HUDEP-2 (cell line): ENCODE data around the gene INPP4A.
"Not testable (repeated sequence)": the region's sequence is repeated elsewhere in the genome, so short reads cannot be mapped to it uniquely, and the experiment has no call there.

ENCODE experiments used
- DNase-seq, 76 experiments: peaks; one replicate each; lab custom pipeline; 2025; ENCODE audit not compliant: unreplicated experiment in 76 of 76; lab: John Stamatoyannopoulos, UW

INPP4A gene

DNA sequence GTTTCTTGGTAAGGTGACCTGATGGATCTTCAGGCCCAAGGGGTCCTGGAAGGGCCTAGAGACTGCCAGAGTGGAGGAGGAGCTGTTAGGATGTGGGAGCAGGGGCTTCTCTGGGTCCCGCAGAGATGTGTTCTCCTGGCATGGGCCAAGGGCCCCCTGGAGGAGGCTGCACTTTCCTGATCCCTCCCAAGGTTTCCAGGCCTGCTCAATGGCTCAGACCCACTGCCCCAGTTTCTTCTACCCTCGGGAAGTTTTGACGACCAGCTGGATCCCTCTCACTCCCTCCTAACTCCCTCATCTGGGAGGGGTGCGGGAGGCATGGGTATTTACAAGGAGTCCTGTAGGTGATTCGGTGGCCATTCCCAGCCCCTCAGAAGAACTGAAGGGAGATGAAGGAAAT lies 127.6 kb downstream of the INPP4A start:
- DNase-seq: no peak

DNA sequence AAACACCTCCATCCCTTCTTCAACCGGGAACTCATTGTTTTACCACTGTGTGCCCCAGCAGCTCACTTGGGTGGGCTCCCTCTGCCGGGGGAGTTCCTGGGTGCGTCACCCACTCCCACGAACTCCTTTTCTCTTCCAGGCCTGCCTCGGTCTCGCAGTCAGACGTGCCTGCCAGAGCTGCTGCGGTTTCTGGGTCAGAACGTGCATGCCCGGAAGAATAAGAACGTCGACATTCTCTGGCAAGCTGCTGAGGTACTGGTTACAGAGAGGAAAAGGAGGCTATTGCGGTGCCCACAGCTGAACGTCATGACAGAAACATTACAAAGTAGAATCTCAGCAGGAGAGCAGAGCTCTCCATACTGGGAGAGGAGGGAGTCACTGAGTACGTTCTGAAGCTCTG lies 128.0 kb downstream of the INPP4A start:
- DNase-seq: no peak

DNA sequence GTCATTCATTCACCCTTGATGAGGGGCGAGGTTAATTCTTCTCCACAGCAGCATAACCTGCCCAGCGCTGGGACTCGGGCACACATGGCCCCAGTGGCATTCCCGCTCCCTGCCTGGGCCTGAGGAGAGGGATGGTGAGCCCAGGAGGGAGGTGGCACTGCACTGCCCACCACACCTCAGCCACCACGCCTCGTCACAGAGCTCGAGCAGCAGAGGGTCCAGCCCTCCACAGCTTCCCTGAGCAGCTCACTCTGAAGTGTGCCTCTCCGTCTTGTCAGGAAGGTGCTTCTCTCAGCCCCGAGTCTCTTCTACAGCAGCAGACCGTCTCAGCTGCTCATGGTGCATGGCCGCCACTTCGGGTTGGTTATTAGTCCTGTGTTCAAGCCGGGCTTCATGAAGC lies 128.8 kb downstream of the INPP4A start:
- DNase-seq: no peak

DNA sequence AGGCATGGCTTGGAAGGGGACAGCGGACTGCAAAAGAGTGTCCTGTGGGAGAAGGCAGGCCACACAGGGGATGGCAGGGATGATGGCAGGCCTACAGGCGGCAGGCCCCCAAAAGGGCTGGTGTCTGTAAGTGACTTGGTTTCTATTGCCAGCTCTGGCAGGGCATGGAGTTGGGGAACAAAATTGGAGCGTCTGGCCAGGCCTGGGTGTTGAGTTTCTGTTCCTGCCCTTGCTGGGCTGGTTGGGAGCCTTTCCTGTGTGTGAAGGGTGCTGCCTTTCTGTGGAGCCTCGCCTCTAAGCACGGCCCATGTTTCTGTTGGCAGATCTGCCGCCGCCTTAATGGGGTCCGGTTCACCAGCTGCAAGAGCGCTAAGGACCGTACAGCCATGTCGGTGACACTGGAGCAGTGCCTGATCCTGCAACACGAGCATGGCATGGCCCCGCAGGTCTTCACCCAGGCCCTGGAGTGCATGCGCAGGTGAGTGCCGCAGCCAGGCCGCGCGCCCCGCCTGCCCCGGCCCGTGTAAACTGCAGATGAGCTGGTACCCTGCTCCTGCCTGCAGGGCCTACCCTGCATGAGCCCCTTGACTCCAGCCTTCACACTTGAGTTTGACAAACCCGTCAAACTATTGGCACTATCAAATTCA lies 132.1 kb downstream of the INPP4A start:
- DNase-seq: no peak

DNA sequence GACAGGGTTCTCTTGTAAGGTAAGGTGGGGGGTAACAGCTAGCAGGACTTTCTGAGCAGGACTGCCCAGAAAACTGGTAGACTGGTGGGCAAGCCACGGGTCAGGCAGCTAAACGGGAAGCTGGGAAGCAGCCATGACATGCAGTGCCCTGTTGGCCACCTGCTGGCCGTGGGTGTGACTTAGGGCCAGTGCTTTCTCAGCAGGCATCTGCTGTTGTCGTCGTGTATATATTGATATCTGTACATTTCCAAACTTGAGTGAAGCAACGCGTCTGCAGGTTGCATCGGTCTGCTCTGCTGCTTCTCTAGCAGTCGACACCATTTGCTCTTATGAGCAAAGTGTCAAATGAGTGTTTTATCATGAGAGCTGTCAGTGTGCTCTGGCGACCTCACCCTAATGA lies 132.7 kb downstream of the INPP4A start:
- DNase-seq: no peak

DNA sequence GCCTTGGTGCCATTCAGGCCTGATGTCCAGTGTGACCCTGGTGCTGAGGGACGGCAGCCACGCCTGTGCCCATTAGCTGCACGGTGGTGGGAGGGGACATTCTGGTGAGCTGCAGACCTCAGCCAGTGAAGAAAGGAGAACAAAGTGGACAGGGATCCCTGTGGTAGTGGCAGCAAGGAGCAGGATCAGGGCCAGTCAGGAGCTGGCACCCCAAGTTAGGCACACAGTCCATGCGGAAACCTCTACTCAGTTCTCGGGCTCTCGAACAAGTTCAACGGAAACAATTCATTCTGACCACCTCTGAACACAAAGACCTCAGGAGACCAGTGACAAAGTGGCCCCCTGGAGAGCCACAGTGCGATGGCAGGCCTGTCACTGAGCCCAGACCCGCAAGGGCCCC lies 133.6 kb downstream of the INPP4A start:
- DNase-seq: no peak

DNA sequence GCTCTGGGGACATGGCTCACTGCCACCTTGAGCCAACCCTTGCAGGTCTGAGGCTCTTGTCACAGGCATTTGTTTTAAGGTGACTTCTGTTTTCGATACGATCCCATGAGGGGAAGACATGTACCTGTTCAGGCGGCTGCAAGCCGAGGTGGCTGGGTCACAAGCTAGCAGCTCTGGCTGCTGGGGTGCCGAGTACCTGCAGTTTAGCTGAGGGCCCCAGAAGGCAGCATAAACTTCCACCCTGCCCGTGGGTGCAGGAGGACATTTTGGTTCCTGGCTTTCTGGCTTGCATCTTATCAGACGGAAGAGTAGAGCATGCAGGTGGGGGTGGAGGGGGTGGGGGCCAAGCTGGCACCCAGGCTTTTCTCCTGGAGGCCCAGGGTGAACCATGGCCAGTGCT lies 135.3 kb downstream of the INPP4A start:
- DNase-seq: no peak

DNA sequence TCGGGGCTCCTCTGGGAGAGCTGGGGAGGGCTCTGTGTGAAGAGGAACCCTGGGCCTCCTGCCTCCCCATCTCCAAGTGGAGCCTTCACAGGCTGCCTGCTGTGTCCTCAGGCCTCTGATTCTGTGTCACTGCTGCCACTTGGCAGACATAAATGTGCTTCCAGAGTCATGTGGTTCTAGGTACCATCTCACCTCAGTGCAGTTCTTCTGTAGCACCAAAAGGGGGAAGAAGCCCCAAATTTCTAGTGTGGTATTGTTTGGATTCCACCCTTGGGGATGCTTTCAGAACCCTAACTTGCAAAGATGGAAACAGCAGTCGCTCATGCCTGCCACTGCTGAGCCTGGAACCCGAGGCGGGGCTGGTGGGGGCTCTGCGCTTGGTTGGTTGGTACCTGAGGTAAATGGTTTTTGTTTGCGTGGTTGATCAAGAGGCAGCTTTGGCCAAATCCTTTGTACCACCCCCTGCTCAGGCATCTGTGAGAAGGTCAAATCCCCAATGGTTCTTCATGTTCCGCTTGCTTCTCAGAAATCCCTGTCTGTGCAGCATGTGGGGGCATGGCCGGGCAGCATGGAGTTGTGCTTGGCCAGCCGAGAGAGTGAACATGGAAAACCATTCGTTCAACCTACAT lies 136.1 kb downstream of the INPP4A start:
- no peak for DNase-seq

DNA sequence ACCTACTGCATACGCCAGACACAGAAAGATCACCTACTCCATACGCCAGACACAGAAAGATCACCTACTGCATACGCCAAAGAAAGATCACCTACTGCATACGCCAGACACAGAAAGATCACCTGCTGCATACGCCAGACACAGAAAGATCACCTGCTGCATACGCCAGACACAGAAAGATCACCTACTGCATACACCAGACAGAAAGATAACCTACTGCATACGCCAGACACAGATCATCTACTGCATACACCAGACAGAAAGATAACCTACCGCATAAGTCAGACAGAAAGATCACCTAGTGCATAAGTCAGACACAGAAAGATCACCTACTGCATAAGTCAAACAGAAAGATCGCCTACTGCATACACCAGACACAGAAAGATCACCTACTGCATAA lies 137.9 kb downstream of the INPP4A start:
- DNase-seq: no peak

DNA sequence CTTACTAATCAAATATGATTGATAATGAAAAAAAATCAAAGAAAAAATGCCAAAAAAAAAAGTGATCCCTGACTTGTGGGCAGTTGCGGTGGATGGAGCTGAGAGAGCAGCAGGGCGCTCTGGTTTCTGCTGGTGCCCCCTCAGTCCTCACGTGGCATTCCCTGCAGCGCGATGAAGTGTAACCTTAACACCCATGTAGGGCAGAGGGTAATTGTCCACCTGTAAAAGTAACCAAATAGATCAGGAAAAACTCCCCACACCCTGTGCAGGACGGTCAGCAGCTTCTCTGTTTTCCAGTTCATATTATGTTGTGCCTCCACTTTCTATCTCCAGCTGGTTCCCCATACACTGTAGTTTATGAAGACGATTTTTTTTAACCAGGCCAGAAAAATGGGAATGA lies 138.6 kb downstream of the INPP4A start:
- no peak for DNase-seq

DNA sequence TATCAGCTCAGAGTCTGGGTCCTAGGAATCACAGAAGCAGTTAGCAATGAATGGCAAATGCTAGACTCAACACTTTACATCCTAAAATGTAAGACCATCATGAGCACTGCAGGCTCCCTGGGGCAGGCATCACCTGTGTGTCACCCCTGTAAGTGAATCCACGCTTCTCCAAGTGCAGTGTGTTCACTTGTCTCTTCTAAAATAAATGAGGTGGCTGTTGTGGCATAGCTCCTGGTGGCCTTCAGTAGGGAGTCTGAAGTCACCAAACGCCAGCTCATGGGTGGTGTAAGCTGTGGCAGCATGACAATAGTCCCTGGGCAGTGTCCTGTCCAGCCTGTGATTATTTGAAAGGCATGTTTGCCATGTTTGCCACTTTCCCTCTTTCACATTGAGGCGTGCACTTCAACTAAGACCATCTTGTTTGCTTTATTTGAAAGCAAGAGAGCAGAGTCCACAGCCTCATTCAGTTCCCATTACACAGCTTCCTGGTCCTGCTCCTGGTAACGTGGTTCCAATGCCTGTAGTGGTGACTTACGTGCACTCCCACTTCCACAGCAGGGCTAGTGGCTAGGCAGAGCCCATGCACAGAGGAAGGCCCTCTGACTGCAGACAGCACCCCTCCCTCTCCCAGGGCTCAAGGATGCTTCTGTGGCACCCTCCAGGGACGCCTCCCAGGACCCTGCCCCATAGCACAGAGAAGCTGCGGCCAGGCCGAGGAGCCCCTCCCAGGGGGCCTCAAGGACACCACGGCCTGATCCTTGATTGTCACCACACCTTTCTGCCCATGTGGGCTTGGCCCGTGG lies 139.4 kb downstream of the INPP4A start:
- no peak for DNase-seq

DNA sequence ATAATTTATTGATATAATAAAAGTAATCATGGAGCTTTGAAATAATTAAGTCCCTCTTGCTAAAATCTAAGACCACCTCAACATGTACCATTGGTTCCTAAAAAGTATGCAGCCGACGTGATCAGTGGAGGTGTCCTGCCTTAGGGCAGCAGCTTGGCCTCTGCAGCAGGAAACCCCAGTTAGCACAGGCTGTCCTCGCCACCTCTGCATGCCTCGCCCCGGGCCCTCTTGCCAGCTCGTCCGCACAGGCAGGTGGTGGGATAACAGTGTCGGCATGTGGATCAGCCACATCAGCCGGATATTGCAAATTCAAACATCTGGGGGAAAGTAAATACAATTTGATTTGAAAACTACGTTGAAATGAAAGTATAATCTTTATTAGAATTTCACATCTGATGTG lies 140.7 kb downstream of the INPP4A start:
- DNase-seq: no peak

DNA sequence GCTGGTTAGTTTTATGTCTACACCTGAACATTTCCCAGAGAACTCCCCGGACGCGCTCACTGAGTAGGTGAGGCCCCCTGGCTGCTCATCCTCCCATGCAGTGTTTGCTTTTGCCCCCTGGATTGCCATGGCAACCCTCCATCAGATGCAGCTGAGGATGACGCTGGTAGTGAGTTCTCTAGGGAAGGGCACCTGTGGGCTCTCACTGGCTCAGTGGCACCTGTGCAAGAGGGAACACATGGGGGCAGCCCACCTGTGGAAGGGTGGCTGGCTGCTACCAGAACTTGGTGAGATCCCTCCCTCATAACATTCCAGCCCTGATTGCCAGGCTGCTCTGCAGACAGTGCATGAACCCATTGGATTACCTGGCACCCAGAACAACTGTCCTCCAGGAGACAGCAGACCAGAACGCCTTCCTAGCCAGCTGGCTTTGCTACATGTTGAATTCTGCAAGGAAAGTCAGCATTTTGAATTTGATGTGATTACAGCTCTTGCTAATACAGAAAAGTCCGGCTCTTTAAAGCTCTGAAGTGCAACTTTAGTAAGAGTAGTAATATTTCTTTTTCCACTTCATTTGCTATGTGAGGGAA lies 142.0 kb downstream of the INPP4A start:
- DNase-seq: no peak

DNA sequence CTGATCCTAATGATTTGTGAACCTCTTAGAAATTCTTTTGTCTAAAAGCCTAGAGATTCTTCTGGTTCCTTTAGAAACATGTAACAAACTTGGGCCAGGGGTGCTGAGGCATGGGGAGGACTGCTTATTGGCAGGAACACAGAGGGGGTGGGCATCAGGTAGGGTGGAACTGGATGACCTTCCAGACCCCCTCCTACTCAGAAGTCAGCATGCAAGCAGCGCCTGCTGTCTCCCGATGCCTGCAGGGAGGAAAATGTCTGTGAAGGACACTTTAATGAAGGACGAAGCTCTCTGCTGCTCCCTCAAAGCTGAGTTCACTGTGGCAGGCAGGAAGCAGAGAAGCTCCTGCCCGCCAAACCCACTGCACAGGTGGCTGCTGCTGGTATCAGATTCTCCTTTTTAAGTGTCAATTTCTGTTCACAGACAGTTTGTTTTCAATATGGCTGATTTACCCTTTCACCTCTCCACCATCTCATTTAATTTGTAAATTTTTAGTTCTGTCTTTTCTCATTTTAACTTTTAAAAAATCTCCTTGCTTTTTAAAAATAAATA lies 144.3 kb downstream of the INPP4A start:
- no peak for DNase-seq

DNA sequence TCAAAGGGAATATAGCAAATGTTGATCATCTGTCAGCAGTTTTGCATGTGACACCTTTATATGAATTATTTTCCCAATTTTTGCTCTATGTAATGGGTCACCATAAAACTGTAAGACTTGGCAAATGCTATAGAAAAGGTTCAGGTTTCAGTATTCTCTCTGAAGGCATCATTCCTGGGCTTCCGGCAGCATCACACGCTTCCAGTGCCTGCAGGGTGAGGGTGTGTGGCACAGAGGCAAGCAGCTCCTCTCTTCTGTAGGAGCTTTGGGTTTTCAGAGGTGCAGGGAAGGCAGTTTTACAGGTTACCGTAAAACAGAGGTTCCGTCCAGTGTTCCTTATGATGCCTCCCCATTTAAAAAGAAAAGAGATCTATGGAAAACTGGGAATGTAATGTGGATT lies 144.8 kb downstream of the INPP4A start:
- DNase-seq: no peak

DNA sequence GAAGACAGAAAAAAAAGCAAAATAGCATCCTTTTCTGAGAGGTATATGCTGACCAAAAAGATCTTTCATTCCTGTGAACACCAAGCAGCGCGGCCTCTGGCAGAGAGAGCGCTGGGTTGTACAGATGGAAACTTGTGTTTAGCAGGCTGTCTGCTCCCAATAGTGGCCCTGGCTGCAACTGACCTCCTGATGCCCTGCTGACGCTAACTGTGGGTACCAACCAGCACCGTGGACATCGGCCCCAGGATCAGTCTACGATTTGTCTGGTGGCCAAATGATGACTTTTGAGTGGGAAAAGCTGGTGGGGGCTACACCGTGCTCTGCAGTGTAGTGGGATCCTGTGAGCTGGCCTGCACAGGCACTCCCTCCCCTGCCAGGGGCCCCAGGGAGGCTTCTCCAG lies 147.9 kb downstream of the INPP4A start:
- DNase-seq: no peak

DNA sequence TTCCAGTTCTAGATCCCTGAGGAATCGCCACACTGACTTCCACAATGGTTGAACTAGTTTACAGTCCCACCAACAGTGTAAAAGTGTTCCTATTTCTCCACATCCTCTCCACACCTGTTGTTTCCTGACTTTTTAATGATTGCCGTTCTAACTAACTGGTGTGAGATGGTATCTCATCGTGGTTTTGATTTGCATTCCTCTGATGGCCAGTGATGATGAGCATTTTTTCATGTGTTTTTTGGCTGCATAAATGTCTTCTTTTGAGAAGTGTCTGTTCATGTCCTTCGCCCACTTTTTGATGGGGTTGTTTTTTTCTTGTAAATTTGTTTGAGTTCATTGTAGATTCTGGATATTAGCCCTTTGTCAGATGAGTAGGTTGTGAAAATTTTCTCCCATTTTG lies 150.0 kb downstream of the INPP4A start:
- DNase-seq: not testable (repeated sequence)

DNA sequence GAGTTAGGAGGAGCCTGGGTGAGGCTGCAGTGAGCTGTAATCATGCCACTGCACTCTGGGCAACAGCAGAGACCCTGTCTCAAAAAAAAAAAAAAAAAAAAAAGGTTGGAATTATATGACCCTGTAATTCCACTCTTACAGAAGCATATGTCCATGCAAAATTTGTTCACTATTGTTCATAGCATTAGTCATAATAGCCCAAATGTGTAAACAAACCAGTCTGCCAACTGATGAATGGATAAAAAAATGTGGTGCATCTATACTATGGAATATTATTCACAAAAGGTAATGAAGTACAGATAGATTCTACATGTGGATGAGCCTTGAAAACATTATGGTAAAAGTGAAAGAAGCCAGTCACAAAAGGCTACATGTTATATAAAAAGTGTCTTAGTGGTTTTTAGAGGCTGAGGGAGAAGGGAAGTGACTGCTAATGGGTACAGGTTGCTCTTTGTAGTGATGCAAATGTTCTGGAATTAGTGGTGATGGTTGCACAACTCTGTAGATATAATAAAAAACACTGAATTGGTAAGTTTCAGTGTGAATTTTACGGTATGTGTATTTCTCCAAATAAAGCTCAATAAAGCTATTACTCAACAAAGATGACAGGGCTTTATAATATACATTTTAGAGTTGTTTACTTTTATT lies 154.2 kb downstream of the INPP4A start:
- DNase-seq: no peak

DNA sequence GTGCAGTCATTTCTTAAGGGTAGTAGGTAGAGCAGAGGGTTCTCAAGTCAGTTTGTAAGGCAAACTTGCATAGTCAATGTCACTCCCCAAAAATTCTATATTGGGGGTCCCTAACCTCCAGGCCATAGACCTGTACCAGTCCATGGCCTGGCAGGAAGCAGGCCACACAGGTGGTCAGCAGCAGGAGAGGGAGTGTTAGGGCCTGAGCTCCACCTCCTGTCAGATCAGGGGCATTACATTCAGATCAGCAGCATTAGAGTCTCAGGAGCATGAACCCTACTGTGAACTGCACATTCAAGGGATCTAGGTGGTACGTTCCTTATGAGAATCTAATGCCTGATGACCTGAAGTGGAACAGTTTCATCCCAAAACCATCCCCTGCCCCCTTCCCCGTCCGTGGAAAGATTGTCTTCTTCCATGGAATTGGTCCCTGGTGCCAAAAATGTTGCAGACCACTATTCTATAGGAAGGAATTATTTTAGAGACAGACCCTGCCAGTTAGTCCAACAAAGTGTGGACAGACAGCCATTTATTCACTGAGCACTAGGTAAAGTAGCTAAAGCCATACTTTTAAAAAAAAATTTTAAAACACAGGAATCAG lies 157.0 kb downstream of the INPP4A start:
- DNase-seq: peak in 14 of 76 experiments; percentile 4 to 44 (median 17)

DNA sequence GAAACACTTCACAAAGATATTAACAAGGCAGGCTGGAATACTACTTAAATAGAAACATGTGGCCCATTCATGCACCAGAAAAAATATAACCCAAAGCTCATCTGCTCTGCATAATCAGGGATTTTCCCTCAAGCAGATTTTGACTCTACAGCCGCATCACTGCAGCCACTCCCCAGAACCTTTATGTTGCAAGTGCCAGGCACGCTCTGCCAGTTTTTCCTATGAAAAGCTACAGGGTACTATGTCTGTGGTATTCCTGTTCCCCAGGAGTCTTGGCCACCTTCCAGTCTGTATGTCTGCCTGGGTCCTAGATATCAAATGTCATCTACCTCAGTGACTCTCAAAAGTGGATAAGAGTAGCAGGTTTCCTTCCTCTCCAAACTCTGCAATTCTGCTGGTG lies 159.9 kb downstream of the INPP4A start:
- DNase-seq: no peak
